Measurements from ENCODE around the gene ARHGAP22. TPM values are rescaled to one million over a fixed set of nuclear protein-coding genes. Genes with fewer than 3 reads are reported as not detected.

ARHGAP22 gene
- total RNA-seq, 1 donor = 60.2 TPM

DNA sequence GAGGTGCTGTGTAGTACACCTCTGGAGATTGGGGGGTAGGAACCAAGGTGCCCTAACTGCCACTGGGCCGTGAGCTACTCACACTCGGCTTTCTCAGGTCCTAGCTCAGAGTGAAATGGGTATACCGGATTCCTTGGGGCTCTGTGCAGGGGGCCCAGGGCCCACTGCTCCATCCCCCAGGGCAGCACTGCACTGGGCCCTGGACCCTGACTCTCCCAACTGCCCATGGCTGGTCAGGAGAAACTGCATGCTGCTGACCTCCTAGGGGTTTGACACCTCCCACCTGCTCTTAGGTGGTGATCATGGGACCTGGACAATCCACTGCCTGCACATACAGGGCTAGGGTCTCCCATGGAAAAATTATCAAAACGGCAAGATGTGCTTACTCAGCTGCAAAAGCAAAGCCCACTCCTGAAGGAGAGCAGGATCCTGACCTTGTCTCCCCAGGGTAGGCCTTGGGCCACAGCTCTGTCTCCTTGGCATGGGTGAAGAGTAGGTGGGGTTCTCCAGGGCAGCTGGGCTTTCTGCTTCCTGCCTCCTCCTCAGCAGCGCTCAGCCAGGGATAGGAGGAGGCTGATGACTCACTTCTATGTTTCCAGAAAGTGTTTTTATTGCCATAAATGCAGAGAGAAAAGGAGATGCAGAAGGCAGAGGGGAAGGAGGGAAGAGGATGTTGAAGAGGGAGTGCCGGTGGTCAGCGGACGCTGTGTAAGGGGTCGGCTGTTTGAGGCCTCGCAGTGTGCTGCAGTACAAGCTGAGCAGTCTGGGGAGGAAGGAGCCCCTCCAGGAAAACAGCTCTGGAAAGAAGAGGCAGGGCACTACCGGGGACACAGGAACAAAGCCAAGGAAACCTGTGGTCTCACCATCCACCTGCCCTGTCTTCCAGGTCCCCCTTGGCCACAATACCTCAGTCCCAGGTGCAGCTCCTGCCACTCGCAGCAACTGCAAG, 107.8 kb downstream of the ARHGAP22 start:
- TF ChIP-seq, protein P1, sequence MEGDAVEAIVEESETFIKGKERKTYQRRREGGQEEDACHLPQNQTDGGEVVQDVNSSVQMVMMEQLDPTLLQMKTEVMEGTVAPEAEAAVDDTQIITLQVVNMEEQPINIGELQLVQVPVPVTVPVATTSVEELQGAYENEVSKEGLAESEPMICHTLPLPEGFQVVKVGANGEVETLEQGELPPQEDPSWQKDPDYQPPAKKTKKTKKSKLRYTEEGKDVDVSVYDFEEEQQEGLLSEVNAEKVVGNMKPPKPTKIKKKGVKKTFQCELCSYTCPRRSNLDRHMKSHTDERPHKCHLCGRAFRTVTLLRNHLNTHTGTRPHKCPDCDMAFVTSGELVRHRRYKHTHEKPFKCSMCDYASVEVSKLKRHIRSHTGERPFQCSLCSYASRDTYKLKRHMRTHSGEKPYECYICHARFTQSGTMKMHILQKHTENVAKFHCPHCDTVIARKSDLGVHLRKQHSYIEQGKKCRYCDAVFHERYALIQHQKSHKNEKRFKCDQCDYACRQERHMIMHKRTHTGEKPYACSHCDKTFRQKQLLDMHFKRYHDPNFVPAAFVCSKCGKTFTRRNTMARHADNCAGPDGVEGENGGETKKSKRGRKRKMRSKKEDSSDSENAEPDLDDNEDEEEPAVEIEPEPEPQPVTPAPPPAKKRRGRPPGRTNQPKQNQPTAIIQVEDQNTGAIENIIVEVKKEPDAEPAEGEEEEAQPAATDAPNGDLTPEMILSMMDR (IDR thresholded peaks at IDR 0.05; ENCODE audit: insufficient read depth, low read length) = no peak
- DNase-seq (ENCODE audit: low read depth) = peak; percentile 79
- no peak overlapping the region for H3K4me3 ChIP-seq (ENCODE audit: low read depth, low read length)

DNA sequence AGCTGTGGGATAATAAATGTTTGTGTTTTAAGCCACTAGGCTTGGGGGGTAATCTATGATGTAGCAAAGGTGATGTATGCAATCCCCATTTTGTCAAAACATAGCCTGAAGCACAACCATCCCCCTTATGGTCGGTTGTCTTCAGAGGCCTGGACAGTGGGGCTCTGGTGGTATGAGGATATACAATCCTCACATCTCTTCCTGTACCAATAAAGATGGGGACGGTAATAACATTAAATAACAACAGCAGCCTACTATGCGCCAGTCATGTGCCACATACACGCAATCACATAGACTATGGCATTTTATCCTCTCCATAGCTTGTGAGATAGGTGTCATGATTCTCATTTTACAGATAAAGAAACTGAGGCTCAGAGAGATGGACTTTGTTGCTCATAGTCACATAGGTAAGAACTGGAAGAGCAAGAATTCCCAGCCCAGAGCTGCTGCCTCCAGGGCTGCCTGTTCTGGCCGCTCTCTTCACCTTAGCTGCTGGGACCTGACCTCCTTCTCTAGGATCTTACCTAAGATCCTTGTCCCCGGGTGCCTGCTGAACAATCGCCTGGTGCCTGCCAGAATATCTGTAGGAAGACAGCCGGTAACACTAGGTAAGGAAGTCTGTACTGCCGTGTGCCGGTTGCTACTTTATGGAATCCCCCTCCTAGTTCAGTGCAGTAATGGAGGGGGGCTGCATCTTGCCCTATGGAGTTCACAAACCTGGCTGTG, 108.6 kb downstream of the ARHGAP22 start:
- H3K4me3 ChIP-seq (ENCODE audit: low read depth, low read length) = no peak overlapping the region
- TF ChIP-seq, protein P1 (IDR thresholded peaks at IDR 0.05; ENCODE audit: insufficient read depth, low read length) = no peak

DNA sequence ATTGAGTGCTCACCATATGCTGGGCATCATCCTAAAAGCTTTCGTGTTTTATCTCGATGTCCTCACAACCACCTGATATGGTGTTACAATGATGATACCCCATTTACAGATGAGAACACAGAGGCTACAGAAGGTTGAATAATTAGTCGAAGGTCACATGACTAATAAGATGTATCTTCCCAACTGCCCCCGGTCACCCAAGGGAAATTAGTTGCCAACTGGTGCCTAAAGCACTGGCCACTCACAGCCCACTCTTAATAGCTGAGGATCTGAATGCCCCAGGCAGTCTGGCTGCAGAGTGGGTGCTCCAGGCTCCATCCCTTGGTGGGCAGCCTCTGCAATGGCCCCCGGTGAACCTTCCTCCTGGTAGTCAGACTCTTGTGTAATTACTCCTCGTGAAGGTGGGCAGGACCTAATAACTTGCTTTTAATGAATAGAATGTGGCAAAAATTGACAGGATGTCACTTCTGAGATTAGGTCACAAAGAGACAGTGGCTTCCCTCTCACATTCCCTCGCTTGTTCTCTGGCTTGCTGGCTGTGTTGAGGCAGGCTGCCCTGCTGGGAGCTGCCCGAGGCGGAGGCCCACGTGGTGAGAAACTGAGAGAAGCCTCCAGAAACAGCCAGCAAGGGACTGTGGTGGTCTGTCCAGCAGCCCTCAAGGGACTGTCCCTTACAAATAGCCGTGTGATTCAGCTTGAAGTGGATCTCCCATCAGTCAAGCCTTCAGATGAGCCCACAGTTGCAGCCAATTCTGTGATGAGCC, 109.4 kb downstream of the ARHGAP22 start:
- TF ChIP-seq, protein P1 (IDR thresholded peaks at IDR 0.05; ENCODE audit: insufficient read depth, low read length) = no peak
- no peak for DNase-seq (ENCODE audit: low read depth)
- H3K4me3 ChIP-seq (ENCODE audit: low read depth, low read length) = no peak overlapping the region

More for the DNA sequence above, 108.6 kb downstream of the ARHGAP22 start:
- DNase-seq (ENCODE audit: low read depth) = no peak

DNA sequence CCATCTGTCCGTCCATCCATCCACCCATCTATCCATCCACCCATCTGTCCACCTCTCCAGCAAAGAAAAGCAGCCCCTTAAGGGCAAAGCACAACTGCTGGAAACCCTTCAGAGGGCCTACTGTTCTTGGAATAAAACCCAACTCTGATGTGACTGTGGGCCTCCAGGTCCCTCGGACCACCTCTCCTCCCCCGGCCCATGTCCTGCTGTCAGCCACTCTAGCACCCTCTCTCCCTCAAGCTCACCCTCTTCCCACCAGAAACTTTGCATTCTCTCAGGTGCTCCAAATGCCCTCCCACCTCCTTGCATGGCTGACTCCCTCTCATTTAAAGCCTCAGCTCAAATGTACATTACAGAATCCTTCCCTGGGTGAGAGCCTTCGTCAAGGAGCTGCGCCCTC, 110.3 kb downstream of the ARHGAP22 start:
- no peak overlapping the region for H3K4me3 ChIP-seq (ENCODE audit: low read depth, low read length)
- TF ChIP-seq, protein P1 (IDR thresholded peaks at IDR 0.05; ENCODE audit: insufficient read depth, low read length) = no peak
- DNase-seq (ENCODE audit: low read depth) = no peak

DNA sequence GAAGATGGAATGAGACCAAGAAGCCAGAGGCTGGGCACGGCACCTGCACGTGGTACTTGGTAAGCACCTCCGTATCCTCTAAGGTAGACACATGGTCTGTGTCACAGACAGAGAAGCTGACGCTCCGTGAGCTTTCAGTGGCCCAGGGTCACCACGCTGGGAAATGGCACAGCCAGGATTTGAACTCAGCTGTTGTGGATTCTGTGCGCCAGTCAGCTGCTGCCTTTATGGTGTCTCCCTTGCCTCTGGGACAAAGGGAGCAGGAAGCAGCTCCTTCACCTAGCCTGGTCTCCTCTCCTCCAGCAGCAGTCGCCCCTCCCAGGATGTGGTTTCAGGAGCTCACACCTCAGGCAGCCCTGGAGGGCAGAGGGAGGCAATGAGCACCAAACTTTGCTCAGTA, 110.8 kb downstream of the ARHGAP22 start:
- DNase-seq (ENCODE audit: low read depth) = no peak
- TF ChIP-seq, protein P1 (IDR thresholded peaks at IDR 0.05; ENCODE audit: insufficient read depth, low read length) = no peak
- no peak overlapping the region for H3K4me3 ChIP-seq (ENCODE audit: low read depth, low read length)

DNA sequence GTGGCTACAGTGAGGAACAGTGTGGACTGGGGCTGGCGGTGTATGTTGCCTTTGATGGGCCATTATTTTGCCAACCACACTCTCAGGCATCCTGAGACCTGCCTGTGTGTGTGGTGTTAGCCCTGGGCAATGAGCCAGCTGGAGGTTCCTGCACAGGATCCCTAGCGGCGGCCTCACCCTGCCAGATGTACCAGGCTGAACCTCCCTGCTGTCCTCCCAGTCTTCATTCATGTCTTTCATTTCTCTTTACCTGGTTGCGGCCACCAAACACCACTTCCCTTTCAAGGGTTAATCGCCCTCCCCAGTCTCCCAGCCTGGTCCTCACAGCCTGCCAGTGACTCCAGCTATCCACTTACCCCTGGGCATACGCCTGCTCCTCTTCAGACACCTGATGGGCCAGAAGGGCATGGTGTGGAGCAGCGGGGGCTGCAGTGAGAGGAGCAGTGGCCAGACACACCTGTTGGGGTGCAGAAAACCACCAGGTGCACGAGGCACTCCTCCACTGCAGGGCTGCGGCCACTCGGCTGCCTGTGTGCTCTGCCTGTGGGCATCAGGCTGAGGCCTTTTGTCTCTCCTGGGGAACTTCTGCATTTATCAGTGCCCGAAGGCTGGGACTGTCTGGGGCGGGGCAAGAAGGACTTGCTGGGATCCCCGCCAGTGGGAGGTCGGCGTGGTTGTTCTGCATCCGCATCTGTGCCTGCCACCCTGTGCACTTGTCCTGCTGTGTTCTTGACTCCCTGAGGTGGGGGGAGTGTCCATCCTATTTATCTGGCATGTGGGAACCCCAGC, 111.6 kb downstream of the ARHGAP22 start:
- TF ChIP-seq, protein P1 (IDR thresholded peaks at IDR 0.05; ENCODE audit: insufficient read depth, low read length) = no peak
- no peak overlapping the region for H3K4me3 ChIP-seq (ENCODE audit: low read depth, low read length)
- DNase-seq (ENCODE audit: low read depth) = no peak
